Measurements from ENCODE around the gene MRPL36. TPM values are rescaled to one million over a fixed set of nuclear protein-coding genes. Genes with fewer than 3 reads are reported as not detected.

MRPL36 gene
- total RNA-seq, 4 donors from 2014 or later, result 26.7 to 37.4 (median 32.7) TPM

DNA sequence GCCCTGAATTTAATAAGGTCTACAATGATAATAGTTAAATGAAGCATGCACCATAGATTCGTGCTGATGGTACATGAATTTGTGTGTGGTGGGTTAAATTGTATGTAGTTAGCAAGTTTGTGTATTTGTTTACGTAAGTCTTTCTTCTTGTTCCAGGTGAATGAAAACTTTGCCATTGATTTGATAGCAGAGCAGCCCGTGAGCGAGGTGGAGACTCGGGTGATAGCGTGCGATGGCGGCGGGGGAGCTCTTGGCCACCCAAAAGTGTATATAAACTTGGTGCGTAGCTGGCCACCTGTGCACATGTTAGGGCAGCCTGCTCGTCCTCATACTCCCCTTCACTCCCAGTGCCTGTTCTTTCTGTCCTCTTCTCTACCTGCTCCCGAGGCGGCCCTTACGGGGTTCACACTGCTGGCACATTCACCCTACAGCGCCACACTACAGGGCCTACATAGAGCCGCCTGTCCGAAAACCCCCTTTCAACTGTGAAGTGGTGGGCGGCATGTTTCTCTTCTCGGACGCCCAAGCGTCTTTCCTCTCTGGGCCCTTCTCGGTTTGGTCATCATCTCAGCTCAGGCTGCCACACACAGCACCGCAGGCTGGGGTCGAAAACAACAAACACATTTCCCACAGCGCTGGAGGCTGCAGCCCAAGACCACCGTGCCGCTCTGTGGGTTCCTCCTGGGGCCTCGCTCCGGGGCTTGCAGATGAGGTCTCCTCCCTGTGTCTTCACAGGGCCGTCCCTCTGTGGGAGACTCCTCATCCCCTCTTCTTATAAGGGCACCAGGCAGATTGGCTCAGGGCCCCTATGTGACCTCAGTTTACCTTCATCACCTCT, 14.8 kb upstream of the MRPL36 start:
- Histone ChIP-seq H3K27ac (no peak overlapping the region), H3K27me3 (no peaks in the 10 kb centered on the region), H3K4me3 (no peak overlapping the region), H3K36me3 (peaks cover 0 to 74% (median 25%) of the 10 kb centered on the region in 4 donors), H3K4me1 (no peaks in the 10 kb centered on the region), H3K9me3 (no peaks in the 10 kb centered on the region)
- 94 to 98% methylated on average over 5 to 30 of the region's 30 CpGs for WGBS, 2 donors (ENCODE audit: low coverage in 1 of 2)
- DNase-seq, result no peak
- TF ChIP-seq POLR2AphosphoS5 (IDR thresholded peaks at IDR 0.05), result no peak
- no peak for TF ChIP-seq POLR2A (IDR thresholded peaks at IDR 0.05)
- TF ChIP-seq EP300 (IDR thresholded peaks at IDR 0.05; ENCODE audit: low read depth), result no peak
- TF ChIP-seq, protein P1, sequence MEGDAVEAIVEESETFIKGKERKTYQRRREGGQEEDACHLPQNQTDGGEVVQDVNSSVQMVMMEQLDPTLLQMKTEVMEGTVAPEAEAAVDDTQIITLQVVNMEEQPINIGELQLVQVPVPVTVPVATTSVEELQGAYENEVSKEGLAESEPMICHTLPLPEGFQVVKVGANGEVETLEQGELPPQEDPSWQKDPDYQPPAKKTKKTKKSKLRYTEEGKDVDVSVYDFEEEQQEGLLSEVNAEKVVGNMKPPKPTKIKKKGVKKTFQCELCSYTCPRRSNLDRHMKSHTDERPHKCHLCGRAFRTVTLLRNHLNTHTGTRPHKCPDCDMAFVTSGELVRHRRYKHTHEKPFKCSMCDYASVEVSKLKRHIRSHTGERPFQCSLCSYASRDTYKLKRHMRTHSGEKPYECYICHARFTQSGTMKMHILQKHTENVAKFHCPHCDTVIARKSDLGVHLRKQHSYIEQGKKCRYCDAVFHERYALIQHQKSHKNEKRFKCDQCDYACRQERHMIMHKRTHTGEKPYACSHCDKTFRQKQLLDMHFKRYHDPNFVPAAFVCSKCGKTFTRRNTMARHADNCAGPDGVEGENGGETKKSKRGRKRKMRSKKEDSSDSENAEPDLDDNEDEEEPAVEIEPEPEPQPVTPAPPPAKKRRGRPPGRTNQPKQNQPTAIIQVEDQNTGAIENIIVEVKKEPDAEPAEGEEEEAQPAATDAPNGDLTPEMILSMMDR (IDR thresholded peaks at IDR 0.05), result no peak
- in situ Hi-C loops (cut with MboI; ENCODE audit: low pct_ligation_motif_present in 1 of 4, low pct_unique_long_range_greater_than_20kb in 1 of 4, low sequenced_read_pairs in 3 of 4), result no loop called here
- intact Hi-C loops (cut with DNase I; ENCODE audit: low total_unique reads), result no loop called here

DNA sequence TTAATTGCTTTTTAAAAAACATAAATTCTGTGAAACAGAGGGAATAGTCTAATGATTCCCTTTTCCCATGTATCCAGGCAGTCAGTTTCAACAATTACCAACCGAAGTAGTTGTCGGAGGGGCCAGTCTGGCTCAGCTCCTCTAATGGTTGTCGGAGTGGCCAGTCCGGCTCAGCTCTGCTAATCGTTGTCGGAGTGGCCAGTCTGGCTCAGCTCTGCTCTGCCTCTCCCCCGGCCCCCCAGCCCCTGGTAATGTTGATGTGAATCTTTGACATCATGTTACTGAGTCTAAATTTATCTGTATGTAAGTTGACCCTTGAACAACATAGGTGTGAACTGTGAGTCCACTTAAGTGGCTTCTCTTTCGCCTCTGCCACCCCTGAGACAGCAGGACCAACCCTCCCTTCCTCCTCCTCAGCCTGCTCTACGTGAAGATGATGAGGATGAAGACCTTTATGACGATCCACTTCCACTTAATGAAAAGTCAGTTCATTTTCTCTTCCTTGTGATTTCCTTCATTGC, 11.0 kb upstream of the MRPL36 start:
- in situ Hi-C loops (cut with MboI; ENCODE audit: low pct_ligation_motif_present in 1 of 4, low pct_unique_long_range_greater_than_20kb in 1 of 4, low sequenced_read_pairs in 3 of 4), result no loop called here
- no peak for DNase-seq

DNA sequence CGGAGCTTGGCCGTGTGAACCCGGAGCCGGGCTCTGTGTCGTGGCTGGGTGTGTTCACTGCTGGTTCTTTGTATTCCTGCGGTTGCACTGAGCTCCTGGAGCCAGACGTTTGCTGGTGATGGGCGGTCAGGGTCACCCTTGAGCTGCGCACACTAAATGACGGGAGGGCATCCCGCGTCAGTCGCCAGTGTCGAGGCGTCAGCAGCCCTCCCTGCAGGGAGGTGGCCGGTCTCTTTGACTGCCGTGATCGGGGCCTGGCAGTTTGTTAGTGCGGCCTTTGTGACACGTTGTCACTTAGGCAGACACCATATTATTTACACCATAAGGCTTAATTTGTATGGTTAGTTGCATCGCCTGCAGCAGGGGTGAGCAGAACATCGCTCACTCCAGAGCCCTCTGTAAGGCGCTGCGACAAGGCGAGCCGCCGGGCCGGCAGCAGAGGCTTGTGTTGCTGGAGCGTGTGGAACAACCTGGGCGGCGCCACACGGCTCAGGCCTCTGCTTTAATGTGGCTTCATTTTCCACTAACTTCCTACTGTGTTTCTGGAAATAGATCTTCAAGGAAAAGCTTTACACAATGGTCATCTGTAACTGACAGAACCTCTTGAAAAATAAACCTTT, 9.9 kb upstream of the MRPL36 start:
- Histone ChIP-seq H3K9me3 (no peaks in the 10 kb centered on the region), H3K4me1 (no peaks in the 10 kb centered on the region), H3K27ac (no peak overlapping the region), H3K4me3 (no peak overlapping the region), H3K27me3 (no peaks in the 10 kb centered on the region), H3K36me3 (peaks cover 3 to 58% (median 22%) of the 10 kb centered on the region in 4 donors)
- WGBS, 2 donors (ENCODE audit: low coverage in 1 of 2), result 92 to 98% methylated on average over 12 to 31 of the region's 32 CpGs
- no peak for TF ChIP-seq POLR2A (IDR thresholded peaks at IDR 0.05)
- TF ChIP-seq EP300 (IDR thresholded peaks at IDR 0.05; ENCODE audit: low read depth), result no peak
- no peak for TF ChIP-seq POLR2AphosphoS5 (IDR thresholded peaks at IDR 0.05)
- TF ChIP-seq, protein P1 (IDR thresholded peaks at IDR 0.05), result no peak
- intact Hi-C loops (cut with DNase I; ENCODE audit: low total_unique reads), result no loop called here
- in situ Hi-C loops (cut with MboI; ENCODE audit: low pct_ligation_motif_present in 1 of 4, low pct_unique_long_range_greater_than_20kb in 1 of 4, low sequenced_read_pairs in 3 of 4), result no loop called here
- DNase-seq, result no peak

More for the DNA sequence above, 11.0 kb upstream of the MRPL36 start:
- no peak for TF ChIP-seq EP300 (IDR thresholded peaks at IDR 0.05; ENCODE audit: low read depth)
- no peak for TF ChIP-seq POLR2A (IDR thresholded peaks at IDR 0.05)
- TF ChIP-seq POLR2AphosphoS5 (IDR thresholded peaks at IDR 0.05), result no peak
- TF ChIP-seq, protein P1 (IDR thresholded peaks at IDR 0.05), result no peak
- H3K36me3 ChIP-seq, result peaks cover 2 to 60% (median 21%) of the 10 kb centered on the region in 4 donors
- WGBS, 2 donors (ENCODE audit: low coverage in 1 of 2), result 93 to 97% methylated on average over 3 to 10 of the region's 10 CpGs
- H3K27me3 ChIP-seq, result no peaks in the 10 kb centered on the region
- H3K9me3 ChIP-seq, result no peaks in the 10 kb centered on the region
- no peak overlapping the region for H3K4me3 ChIP-seq
- no peak overlapping the region for H3K27ac ChIP-seq
- no peaks in the 10 kb centered on the region for H3K4me1 ChIP-seq
- intact Hi-C loops (cut with DNase I; ENCODE audit: low total_unique reads), result no loop called here

DNA sequence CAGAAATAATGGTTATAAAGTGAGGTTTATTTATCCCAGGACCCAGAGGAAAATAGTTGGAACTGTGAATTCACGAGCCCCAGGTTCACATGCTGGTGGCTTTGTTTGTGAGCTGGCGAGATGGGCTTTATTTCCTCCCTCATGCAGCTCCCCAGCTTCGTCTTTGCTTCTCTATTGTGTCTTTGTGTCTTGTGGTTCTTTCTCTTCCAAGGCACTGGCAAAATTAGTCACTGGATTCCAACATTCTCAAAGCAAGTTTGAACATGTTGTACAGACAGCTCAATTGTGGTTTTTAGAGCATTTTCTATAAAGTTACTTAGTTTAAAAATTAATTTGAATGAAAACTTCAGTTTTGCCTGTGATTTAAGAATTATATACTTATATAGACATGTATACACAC, 8.8 kb upstream of the MRPL36 start:
- Histone ChIP-seq H3K36me3 (peaks cover 0 to 47% (median 24%) of the 10 kb centered on the region in 4 donors), H3K27ac (no peak overlapping the region), H3K4me3 (no peak overlapping the region), H3K27me3 (no peaks in the 10 kb centered on the region), H3K4me1 (no peaks in the 10 kb centered on the region), H3K9me3 (no peaks in the 10 kb centered on the region)
- no peak for TF ChIP-seq POLR2A (IDR thresholded peaks at IDR 0.05)
- no peak for TF ChIP-seq EP300 (IDR thresholded peaks at IDR 0.05; ENCODE audit: low read depth)
- TF ChIP-seq POLR2AphosphoS5 (IDR thresholded peaks at IDR 0.05), result no peak
- TF ChIP-seq, protein P1 (IDR thresholded peaks at IDR 0.05), result no peak
- in situ Hi-C loops (cut with MboI; ENCODE audit: low pct_ligation_motif_present in 1 of 4, low pct_unique_long_range_greater_than_20kb in 1 of 4, low sequenced_read_pairs in 3 of 4), result no loop called here
- intact Hi-C loops (cut with DNase I; ENCODE audit: low total_unique reads), result no loop called here
- no peak for DNase-seq
- 63 to 76% methylated on average over 3 of the region's 3 CpGs for WGBS, 2 donors (ENCODE audit: low coverage in 1 of 2)
